GM06990 (cell line): Measurements from ENCODE around the gene AFG1L.
"Not testable (repeated sequence)": the region's sequence is repeated elsewhere in the genome, so short reads cannot be mapped to it uniquely, and the experiment has no call there.

Experiments
- DNase-seq: peaks from one replicate; pipeline ENCODE4 v3.0.0-alpha.2; 2011; ENCODE audit not compliant: insufficient read length; ENCODE audit errors: extremely low read depth
- H3K27me3 ChIP-seq: replicated peaks from 2 replicates; pipeline ENCODE4 v1.6.0; 2011; ENCODE audit warnings: low read length; ENCODE audit not compliant: control insufficient read depth, insufficient read depth
- H3K36me3 ChIP-seq: 2 replicates; pipeline ENCODE4 v1.5.1; 2011; ENCODE audit warnings: low read length; ENCODE audit not compliant: control insufficient read depth, insufficient read depth
- H3K4me3 ChIP-seq: replicated peaks from 2 replicates; pipeline ENCODE4 v1.5.1; 2011; ENCODE audit warnings: low read depth, mild to moderate bottlenecking, control low read depth, low read length
- CTCF ChIP-seq: IDR thresholded peaks from 2 replicates; pipeline ENCODE4 v1.5.1; 2011; ENCODE audit warnings: low read length, control low read depth, mild to moderate bottlenecking, inconsistent platforms; ENCODE audit not compliant: insufficient read depth, poor library complexity, severe bottlenecking

Gene AFG1L

GRCh38 chr6:108285381-108285780 is 9.5 kb upstream of the AFG1L start:
- Histone ChIP-seq H3K36me3 (no peaks in the 10 kb centered on the region), H3K4me3 (no peak overlapping the region), H3K27me3 (no peaks in the 10 kb centered on the region)
- no peak for TF ChIP-seq CTCF
- DNase-seq = no peak

- no peak for TF ChIP-seq CTCF
- no peak for DNase-seq
- no peaks in the 10 kb centered on the region for H3K27me3 ChIP-seq
- H3K36me3 ChIP-seq = no peaks in the 10 kb centered on the region
- H3K4me3 ChIP-seq = no peak overlapping the region
Measured at GRCh38 chr6:108286366-108286765, 8.5 kb upstream of the AFG1L start.

DNA sequence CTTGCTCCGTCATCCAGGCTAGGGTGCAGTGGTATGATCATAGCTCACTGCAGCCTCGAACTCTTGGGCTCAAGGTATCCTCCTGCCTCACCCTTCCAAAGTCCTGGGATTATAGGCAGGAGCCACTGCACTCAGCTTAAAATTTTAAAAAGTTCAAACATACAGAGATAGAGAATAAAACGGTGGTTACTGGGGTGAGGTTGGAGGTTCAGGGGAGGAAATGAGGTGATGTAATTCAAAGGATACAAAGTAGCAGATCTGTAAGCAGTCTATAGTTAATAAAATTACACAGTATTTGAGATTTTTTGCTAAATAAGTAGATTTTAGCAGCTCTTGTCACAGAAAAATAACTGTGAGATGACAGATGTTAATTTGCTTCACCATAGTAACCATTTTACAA is 7.5 kb upstream of the AFG1L start:
- no peaks in the 10 kb centered on the region for H3K27me3 ChIP-seq
- TF ChIP-seq CTCF = no peak
- no peak for DNase-seq
- no peak overlapping the region for H3K4me3 ChIP-seq
- H3K36me3 ChIP-seq = no peaks in the 10 kb centered on the region

- no peak for TF ChIP-seq CTCF
- H3K36me3 ChIP-seq = no peaks in the 10 kb centered on the region
- DNase-seq = no peak
- H3K27me3 ChIP-seq = no peaks in the 10 kb centered on the region
- no peak overlapping the region for H3K4me3 ChIP-seq
Measured at GRCh38 chr6:108288742-108289141, 6.1 kb upstream of the AFG1L start.

GRCh38 chr6:108291091-108291490 is 3.8 kb upstream of the AFG1L start:
- Histone ChIP-seq H3K27me3 (no peaks in the 10 kb centered on the region), H3K36me3 (no peaks in the 10 kb centered on the region), H3K4me3 (no peak overlapping the region)
- no peak for DNase-seq
- no peak for TF ChIP-seq CTCF

GRCh38 chr6:108292561-108292960 is 2.3 kb upstream of the AFG1L start:
- not testable (repeated sequence) for H3K4me3 ChIP-seq, H3K36me3 ChIP-seq, H3K27me3 ChIP-seq, DNase-seq
